Measurements from ENCODE around the gene LAYN.

The LAYN gene

GRCh38 chr11:111562692-111563389 lies 22.3 kb downstream of the LAYN start:
- no peak for DNase-seq (ENCODE audit: low read depth)

GRCh38 chr11:111565114-111565720 lies 24.7 kb downstream of the LAYN start:
- DNase-seq (ENCODE audit: low read depth): peak; percentile 24

- no peak for DNase-seq (ENCODE audit: low read depth)
These were observed 25.8 kb downstream of the LAYN start for GRCh38 chr11:111566324-111566723.

GRCh38 chr11:111569476-111569875 lies 29.0 kb downstream of the LAYN start:
- no peak for DNase-seq (ENCODE audit: low read depth)

- no peak for DNase-seq (ENCODE audit: low read depth)
These were observed 30.3 kb downstream of the LAYN start for GRCh38 chr11:111570796-111571195.

GRCh38 chr11:111571829-111572501 lies 31.4 kb downstream of the LAYN start:
- no peak for DNase-seq (ENCODE audit: low read depth)

GRCh38 chr11:111572581-111572980 lies 32.1 kb downstream of the LAYN start:
- DNase-seq (ENCODE audit: low read depth): no peak

- DNase-seq (ENCODE audit: low read depth): no peak
These were observed 33.3 kb downstream of the LAYN start for GRCh38 chr11:111573821-111574249.

- DNase-seq (ENCODE audit: low read depth): no peak
These were observed 34.1 kb downstream of the LAYN start for GRCh38 chr11:111574373-111575225.

- DNase-seq (ENCODE audit: low read depth): no peak
These were observed 35.2 kb downstream of the LAYN start for GRCh38 chr11:111575740-111576139.

- no peak for DNase-seq (ENCODE audit: low read depth)
These were observed 37.3 kb downstream of the LAYN start for GRCh38 chr11:111577821-111578220.

- DNase-seq (ENCODE audit: low read depth): no peak
These were observed 40.8 kb downstream of the LAYN start for GRCh38 chr11:111581341-111581740.

- DNase-seq (ENCODE audit: low read depth): no peak
These were observed 41.6 kb downstream of the LAYN start for GRCh38 chr11:111582163-111582562.

GRCh38 chr11:111582881-111583280 lies 42.4 kb downstream of the LAYN start:
- DNase-seq (ENCODE audit: low read depth): no peak

GRCh38 chr11:111585371-111585770 lies 44.9 kb downstream of the LAYN start:
- DNase-seq (ENCODE audit: low read depth): no peak

GRCh38 chr11:111586388-111586831 lies 45.9 kb downstream of the LAYN start:
- no peak for DNase-seq (ENCODE audit: low read depth)

- DNase-seq (ENCODE audit: low read depth): no peak
These were observed 48.6 kb downstream of the LAYN start for GRCh38 chr11:111589114-111589513.

GRCh38 chr11:111589886-111590499 lies 49.5 kb downstream of the LAYN start:
- DNase-seq (ENCODE audit: low read depth): no peak

- DNase-seq (ENCODE audit: low read depth): no peak
These were observed 50.9 kb downstream of the LAYN start for GRCh38 chr11:111591187-111591960.

- DNase-seq (ENCODE audit: low read depth): no peak
These were observed 52.0 kb downstream of the LAYN start for GRCh38 chr11:111592491-111592890.

- DNase-seq (ENCODE audit: low read depth): no peak
These were observed 55.8 kb downstream of the LAYN start for GRCh38 chr11:111596319-111596718.

Measured in activated T-helper 1 cell treated with Interleukin-2 at 50 U/mL for 16 hours (primary cell).